Measurements from ENCODE around the gene SYCE1L.

GRCh38 chr16:77233799-77234519, 34.8 kb downstream of the SYCE1L start:
- TF ChIP-seq TCF7L2 (IDR thresholded peaks at IDR 0.05; ENCODE audit: borderline replicate concordance, low read depth, low read length) (no peak), ZFHX2 (tag by site-specific recombination; conservative IDR thresholded peaks at IDR 0.05) (no peak), YY1 (tag by site-specific recombination; IDR thresholded peaks at IDR 0.05) (no peak), ZNF169 (tag by site-specific recombination; IDR thresholded peaks at IDR 0.05) (no peak), CTCF (tag by site-specific recombination; IDR thresholded peaks at IDR 0.05) (no peak), GLI4 (tag by site-specific recombination; IDR thresholded peaks at IDR 0.05) (no peak), HOXA7 (CRISPR knock-in tag; IDR thresholded peaks at IDR 0.05; ENCODE audit: borderline replicate concordance) (no peak), REST (tag by site-specific recombination; IDR thresholded peaks at IDR 0.05) (no peak), IKZF3 (tag by site-specific recombination; IDR thresholded peaks at IDR 0.05) (no peak), ZNF121 (tag by site-specific recombination; IDR thresholded peaks at IDR 0.05) (no peak)
